ENCODE results near the gene EN2. TPM values are rescaled to one million over a fixed set of nuclear protein-coding genes. Genes with fewer than 3 reads are reported as not detected.

Gene EN2
- total RNA-seq, 2 donors from 2014 or later: not detected

DNA sequence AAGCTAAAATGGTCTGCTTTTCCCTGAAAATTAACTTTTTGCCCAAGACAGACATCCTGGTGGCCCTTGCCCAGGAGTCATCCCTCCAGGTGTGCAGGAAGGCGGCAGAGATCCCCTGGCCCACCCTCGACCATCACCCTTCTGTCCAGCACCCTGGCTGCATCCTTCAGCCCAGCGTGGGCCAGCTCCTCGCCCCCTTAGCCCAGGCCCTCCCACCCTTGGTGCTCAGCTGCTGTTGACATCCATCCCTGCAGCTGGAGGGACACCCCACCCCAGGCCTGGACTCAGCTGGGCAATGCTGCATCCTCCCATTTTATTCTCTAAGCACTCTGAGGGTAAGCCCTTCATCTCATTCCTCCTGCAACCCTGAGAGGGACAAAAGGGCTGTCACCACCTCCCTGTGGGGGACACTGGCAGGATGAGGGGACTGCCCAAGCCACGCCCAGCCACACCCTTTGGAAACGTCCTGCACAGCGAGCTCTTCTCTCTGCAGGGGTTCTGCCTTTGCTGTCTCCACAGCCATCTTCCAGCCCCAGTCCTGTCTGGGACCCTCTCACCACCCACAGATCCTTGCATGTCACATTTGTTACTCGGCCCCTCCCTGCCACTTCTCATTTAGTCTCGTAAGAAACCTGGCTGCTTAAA, 30.7 kb downstream of the EN2 start:
- Histone ChIP-seq H3K4me3 (no peak overlapping the region), H3K9ac (ENCODE audit: low read depth in 2 of 2, low read length in 2 of 2) (no peak overlapping the region), H3K9me3 (no peaks in the 10 kb centered on the region), H3K27me3 (no peaks in the 10 kb centered on the region), H3K36me3 (no peaks in the 10 kb centered on the region), H3K27ac (no peak overlapping the region), H3K4me1 (no peaks in the 10 kb centered on the region)
- TF ChIP-seq, protein P1, sequence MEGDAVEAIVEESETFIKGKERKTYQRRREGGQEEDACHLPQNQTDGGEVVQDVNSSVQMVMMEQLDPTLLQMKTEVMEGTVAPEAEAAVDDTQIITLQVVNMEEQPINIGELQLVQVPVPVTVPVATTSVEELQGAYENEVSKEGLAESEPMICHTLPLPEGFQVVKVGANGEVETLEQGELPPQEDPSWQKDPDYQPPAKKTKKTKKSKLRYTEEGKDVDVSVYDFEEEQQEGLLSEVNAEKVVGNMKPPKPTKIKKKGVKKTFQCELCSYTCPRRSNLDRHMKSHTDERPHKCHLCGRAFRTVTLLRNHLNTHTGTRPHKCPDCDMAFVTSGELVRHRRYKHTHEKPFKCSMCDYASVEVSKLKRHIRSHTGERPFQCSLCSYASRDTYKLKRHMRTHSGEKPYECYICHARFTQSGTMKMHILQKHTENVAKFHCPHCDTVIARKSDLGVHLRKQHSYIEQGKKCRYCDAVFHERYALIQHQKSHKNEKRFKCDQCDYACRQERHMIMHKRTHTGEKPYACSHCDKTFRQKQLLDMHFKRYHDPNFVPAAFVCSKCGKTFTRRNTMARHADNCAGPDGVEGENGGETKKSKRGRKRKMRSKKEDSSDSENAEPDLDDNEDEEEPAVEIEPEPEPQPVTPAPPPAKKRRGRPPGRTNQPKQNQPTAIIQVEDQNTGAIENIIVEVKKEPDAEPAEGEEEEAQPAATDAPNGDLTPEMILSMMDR (IDR thresholded peaks at IDR 0.05): no peak
- no peak for DNase-seq
- intact Hi-C loops (cut with DNase I): no loop called here

DNA sequence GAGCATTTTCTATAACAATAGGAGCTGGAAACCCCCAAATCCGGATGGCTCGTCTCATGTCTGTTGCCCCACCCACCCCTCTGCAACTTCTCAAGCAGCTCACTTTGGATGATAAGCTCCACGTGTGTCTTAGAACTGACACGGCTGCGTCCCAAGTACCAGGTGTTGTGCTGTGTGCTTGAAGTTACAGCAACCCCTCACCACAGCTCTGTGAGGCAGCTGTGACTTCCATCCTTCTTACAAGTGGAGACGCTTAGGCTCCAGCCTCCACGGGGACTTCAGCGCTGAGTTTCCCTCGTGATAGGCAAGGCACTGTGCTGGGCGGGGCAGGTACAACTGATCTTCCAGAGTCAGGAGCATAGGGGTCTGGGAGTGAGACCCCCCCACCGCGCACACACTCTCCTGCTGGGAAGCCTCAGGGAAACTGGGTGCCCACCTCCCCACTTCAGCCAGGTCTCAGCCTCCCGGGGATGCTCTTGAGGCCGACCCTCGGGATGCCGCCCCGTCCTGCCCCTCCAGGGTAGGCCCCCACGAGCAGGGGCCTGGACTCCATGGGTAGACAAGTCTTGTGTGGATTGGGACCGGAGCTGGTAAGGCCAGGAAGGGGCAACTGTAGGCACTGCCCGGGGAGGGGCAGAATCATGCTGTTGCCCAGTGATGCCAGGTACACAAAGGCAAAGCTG, 31.4 kb downstream of the EN2 start:
- intact Hi-C loops (cut with DNase I): no loop called here
- H3K4me1 ChIP-seq: no peaks in the 10 kb centered on the region
- no peak overlapping the region for H3K27ac ChIP-seq
- H3K4me3 ChIP-seq: no peak overlapping the region
- TF ChIP-seq, protein P1 (IDR thresholded peaks at IDR 0.05): no peak
- no peak for DNase-seq
- no peaks in the 10 kb centered on the region for H3K9me3 ChIP-seq
- no peaks in the 10 kb centered on the region for H3K36me3 ChIP-seq
- H3K9ac ChIP-seq (ENCODE audit: low read depth in 2 of 2, low read length in 2 of 2): no peak overlapping the region
- no peaks in the 10 kb centered on the region for H3K27me3 ChIP-seq

DNA sequence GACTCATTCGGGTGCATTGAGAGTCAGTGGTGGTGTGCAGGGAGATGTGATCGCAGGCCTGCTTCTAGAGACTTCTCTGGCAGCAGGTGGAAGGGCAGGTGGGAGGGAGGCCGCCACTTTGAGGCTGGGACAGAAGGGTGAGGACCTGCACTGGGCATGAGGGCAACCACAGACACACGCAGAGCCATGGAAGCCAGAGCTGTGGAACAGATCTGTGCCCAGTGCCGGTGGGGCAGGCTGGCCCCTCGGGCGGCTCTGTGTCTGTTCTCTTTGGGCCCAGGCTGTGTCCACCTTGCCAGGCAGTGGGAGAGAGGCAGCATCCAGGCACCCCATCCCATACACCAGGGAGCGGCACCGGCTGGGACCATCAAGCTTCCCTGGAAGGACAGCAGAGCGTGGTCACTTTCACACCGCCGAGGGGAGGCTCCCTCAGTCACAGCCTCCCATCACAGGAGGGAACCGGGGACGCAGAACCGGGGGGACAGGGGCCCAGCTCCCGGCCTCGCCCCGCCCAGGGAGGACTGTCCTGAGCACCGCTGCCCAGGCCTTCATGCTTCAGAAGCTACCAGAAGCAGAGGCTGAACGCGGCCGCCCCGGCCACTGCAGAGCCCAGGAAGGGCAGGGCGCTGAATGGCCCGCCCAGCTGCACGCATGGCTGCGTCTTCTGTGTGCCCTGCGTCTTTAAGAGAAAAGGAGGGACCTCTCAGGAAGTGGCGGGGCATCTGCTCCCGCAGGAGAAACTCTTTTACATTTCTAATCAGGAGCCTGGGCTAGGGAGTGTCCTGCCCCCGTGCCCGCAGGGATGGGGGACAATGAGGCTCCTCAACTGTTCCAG, 32.1 kb downstream of the EN2 start:
- peak overlapping the region in 1 of 2 donors; percentile 58 for H3K9ac ChIP-seq (ENCODE audit: low read depth in 2 of 2, low read length in 2 of 2)
- H3K4me3 ChIP-seq: peak overlapping the region; percentile 32
- no peak overlapping the region for H3K27ac ChIP-seq
- H3K36me3 ChIP-seq: no peaks in the 10 kb centered on the region
- intact Hi-C loops (cut with DNase I): no loop called here
- H3K27me3 ChIP-seq: no peaks in the 10 kb centered on the region
- DNase-seq: peak; percentile 48
- TF ChIP-seq, protein P1 (IDR thresholded peaks at IDR 0.05): no peak
- no peaks in the 10 kb centered on the region for H3K9me3 ChIP-seq
- H3K4me1 ChIP-seq: no peaks in the 10 kb centered on the region

DNA sequence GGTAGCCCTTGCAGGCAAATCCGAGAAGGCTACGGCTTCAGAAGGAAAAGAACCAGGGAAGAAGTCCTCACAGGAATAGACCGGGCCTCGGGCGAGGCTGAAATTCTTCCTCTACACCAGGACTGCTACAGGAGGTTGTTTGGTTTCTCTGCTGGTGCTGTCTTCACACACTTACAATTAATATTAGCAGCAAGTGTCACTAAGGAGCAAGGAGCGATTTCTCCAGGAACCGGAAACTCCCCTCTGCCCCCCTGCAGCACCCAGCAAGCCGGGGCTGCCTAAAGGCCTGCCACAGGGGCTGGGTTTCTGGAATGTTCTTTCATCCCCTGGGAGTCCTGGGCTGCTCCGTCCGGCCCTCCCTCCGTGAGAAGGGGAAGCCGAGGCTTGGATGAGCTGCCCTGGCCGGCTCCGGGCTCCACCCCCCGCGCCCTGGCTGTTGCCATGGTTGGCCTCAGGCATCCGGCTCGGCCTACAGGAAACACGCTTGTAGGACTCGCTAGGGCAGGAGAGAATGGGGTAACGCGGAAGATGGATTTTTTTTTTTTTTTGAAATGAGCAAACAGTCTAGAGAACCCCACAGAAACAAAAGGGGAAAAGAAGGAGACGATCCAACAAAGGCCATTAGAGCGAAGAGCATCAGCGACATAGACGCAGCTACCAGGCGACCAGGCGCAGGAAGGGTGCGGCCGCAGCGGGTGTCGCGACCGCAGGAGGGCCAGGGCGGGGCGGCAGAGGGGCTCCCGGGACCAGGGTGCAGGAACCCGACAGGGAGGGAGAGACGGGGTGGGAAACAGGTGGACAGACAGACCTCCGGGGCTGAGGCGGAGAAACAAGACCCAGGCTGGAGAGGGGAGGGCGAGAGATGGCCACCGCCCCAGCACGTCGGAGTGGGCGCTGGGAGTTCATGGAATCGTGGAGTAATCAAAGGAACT, 33.0 kb downstream of the EN2 start:
- Histone ChIP-seq H3K27me3 (no peaks in the 10 kb centered on the region), H3K9ac (ENCODE audit: low read depth in 2 of 2, low read length in 2 of 2) (peak overlapping the region in 1 of 2 donors; percentile 58), H3K36me3 (no peaks in the 10 kb centered on the region), H3K9me3 (no peaks in the 10 kb centered on the region), H3K4me3 (peak overlapping the region; percentile 32), H3K27ac (no peak overlapping the region), H3K4me1 (no peaks in the 10 kb centered on the region)
- intact Hi-C loops (cut with DNase I): no loop called here
- DNase-seq: peak; percentile 68
- TF ChIP-seq, protein P1 (IDR thresholded peaks at IDR 0.05): no peak

DNA sequence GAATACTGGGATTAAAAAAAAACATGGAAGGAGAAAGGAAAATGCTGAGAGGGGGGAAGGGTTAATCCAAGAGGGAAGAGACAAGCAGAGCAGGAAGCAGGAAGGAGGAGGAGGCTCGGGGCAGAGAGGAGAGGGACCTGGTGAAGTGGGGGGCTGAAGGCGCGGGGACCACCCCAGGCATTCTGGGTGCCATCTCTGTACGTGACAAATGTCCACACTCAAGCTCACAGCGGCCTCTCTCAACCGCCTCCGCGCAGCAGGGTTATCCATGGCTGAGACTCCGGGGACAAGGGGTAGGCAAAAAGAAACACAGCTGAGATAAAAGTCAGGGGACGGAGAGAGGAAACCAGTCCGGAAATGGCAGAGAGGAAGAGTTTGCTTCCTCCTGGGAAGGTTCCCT, 33.9 kb downstream of the EN2 start:
- intact Hi-C loops (cut with DNase I): no loop called here
- no peaks in the 10 kb centered on the region for H3K27me3 ChIP-seq
- no peak overlapping the region for H3K4me3 ChIP-seq
- H3K9me3 ChIP-seq: no peaks in the 10 kb centered on the region
- no peak overlapping the region for H3K9ac ChIP-seq (ENCODE audit: low read depth in 2 of 2, low read length in 2 of 2)
- no peak overlapping the region for H3K27ac ChIP-seq
- no peak for DNase-seq
- no peaks in the 10 kb centered on the region for H3K36me3 ChIP-seq
- TF ChIP-seq, protein P1 (IDR thresholded peaks at IDR 0.05): no peak
- no peaks in the 10 kb centered on the region for H3K4me1 ChIP-seq
